SK-N-DZ (cell line): ENCODE results near the gene TTF1.
"Not testable (repeated sequence)": the region's sequence is repeated elsewhere in the genome, so short reads cannot be mapped to it uniquely, and the experiment has no call there.

ENCODE experiments used
- DNase-seq: peaks from one replicate; pipeline ENCODE4 v3.0.0-alpha.2; 2015; ENCODE audit warnings: low spot score

The TTF1 gene

DNA sequence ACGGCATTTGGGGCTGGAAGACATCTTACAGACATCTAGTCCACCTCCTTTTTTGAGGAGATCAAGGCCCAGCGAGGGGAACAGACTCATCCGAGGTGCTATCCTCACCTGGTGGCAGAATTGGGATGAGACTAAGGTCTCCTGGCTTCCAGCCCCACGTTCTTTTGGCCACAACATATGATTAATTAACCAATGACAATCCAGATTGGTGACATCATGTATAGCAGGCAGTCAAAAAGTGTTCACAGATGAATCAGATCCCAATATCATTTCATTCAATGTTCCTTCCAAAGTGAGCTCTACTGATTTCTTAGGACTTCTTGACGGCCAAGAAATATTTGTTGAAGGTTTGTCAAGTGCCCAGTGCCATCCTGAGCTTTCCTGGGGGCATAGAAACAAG lies 7.3 kb upstream of the TTF1 start:
- no peak for DNase-seq

DNA sequence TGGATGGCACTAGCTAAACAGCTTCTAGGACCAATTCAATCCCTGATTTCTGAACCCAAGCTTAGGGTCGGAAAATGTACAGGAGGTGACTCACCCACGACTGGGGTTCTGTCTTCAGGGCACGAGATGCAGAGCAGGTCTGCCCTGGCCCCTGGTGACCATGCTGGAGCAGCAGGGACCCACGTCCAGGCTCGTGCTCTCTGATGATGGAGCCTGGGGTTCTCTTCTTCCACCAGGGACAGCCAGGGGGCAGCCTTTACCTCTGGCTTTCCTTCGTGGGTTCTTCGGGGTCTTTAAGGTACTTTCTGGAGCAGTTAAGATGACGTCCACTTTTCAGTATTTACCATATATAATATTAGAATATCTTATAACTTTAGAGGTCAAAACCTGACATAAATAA lies 5.4 kb upstream of the TTF1 start:
- DNase-seq = peak; percentile 76

DNA sequence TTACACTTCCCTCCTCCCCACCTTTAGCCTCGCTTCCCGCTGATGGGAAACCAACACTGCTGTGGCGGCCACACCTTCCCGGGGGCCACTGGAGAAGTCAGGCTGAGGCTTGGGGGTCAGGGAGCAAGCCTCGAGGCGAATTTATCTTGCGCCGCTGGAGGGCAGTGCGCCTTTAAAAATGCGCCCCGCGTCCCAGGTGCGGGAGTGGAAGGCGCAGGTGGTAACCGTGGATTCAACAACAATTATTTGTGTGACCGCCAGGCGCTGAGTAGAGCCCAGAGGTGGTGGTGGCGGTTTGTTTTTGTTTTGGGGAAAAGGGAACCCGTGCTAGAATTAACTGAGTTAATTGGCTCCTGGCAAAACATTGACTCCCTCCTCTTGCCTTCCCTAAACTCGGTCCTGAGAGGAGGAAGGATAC lies 4.5 kb upstream of the TTF1 start:
- peak; percentile 68 for DNase-seq

DNA sequence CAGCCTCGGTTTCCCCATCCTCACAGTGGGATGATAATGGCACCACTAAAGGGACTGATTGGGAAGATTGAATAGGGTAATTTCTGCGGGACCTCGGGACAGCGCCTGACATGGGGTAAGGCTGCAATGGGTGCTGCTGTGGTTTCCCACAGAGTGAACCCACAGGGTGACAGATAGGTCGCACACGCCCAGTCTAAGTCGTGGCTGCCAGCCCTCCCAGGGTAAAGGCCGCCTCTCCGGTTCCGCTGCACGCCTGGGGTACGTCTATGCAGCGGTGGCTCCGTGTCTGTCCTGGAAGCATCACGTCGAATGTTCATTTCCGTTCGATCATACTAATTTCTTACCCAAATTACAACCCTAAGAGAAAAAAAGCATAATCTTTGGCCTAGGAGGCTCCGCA lies 4.0 kb upstream of the TTF1 start:
- DNase-seq = no peak

DNA sequence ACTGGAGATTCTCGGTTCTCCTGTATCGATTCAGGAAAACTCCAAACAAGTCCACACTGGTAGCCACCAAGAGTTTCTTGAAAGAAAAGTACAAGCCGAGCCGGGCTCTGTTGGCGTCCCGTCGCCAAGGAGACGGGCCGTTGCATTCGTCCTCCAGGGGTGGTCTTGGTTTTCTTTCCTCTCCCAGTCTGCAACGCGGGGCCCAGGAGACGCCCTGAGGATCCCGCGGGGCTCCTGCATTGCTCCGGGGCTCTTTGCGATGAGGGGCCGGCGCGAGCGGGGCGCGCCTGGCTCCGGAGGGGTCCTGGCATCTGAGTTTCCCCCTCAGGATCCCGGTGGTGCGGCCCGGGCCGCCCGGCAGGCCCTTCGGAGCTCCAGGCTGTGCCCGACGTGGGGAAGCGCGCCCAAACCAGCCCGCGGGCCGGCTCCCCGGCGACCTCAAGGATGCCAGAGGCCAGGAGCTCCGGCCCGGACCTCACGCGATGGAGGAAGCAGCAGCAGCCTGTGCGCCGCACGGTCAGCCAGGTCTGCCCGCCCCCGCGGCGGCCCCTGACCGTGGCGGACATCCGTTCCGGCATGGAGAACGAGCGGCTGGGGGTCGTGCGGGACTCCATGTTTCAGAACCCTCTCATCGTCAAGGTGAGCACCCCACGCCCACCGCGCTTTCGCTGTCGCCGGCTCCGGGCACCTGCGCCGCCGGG lies 3.3 kb upstream of the TTF1 start, which contains the start of gene CFAP77:
CFAP77 (plus strand) TSS at position 384 of the 701 bp plus-strand sequence; CDS start at position 445, 61 bp downstream.
- peak; percentile 40 for DNase-seq

DNA sequence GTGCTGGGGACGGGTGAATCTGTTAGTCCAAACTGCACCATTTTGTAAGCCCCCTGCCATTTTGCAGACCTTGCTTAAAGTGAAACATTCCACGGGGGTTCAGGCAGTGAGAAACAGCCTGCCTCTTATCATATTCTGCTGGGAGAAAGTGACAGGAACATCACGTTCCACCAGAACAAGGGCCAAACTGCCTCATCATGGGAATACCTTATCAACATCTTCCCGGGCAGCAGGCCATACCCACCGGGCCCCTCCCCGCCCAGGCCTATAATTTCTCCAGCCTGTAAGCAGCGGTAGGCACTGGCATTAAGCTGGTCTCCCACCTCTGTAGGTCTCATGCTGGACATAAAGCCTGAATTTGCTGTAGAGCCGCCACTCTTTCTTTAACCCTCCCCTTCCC lies 1.9 kb upstream of the TTF1 start:
- no peak for DNase-seq

DNA sequence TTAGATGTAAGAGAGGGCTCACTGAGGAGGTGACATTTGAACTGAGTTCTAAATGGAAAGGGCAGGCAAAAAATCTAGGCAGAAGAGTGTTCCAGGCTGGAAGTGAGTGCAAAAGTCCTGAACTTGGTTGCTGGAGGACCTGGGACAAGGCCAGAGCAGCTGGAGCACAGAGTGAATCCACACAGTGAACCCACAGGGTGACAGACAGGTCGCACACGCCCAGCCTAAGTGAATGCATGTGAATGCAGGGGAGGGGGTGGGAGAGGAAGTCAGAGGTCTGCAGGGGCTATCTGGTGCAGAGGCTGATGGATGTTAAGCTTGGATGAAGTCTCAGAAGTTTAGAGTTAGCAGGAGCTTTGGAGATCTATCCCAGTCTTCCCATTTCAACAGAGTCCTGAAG lies 556 bp upstream of the TTF1 start:
- DNase-seq = no peak

DNA sequence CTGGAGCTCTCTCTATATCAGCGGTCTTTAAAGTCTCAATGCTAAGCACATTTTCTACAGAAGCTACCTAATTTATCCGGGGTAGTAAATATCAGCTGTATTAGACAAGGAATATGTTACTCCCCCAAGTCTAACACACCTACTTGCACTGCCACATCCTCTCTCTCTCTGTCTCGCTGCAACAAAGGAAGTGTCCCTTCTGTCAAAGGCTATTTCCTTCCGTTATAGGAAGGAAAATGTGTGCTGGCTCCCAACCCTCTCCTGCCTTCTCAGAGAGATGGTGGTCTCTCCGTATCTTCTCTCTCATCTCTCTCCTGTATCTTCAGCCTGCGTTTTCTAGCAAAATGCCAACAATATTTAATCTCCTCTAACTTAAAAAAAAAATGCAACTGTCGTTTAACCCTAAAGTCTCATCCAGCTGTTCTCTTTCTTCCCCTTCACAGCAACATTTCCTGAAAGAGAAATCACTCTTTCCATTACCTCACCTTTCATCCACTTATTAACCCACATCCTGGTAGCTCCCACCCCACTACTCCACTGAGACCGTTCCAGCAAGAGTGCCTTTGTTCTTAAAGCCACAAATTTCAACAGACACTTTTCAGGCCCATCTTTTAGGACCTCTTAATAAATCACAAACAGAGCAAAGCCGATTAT lies 2.3 kb downstream of the TTF1 start:
- DNase-seq = no peak

DNA sequence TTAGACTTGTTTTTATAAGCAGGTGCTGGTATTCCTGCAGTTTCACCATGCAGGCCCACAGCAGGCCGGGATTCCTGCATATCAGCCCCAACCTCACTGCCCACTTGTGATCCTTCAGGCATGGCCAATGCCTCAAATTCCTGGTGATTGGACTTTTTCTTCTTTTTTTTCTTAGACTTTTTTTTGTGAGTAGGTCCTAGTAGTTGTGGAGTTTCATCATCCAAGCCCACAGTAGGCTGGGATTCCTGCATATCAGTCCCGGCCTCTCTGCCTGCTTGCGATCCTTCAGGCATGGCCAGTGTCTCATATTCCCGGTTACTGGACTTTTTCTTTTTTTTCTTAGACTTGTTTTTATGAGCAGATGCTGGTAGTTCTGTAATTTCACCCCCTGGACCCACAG lies 4.8 kb downstream of the TTF1 start:
- no peak for DNase-seq

DNA sequence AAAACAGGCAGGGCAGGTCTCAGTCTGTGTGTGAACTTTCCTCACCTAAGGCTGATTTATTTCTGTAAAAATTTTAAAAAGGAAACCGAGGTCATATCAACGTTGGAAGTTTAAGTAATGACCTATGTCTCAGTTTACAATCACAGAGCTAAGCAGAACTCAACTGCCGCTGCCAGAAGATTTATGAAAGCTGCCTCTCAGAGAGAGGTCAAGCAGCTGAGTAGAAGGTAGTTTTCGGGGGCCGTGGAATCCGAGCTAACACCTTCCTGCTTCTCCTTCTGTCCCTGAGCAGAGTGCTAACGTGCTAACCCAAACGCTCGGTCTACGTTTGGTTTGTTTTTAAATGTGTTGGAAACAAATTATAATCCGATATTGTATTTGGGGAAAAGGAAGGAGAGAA lies 11.1 kb downstream of the TTF1 start:
- no peak for DNase-seq

DNA sequence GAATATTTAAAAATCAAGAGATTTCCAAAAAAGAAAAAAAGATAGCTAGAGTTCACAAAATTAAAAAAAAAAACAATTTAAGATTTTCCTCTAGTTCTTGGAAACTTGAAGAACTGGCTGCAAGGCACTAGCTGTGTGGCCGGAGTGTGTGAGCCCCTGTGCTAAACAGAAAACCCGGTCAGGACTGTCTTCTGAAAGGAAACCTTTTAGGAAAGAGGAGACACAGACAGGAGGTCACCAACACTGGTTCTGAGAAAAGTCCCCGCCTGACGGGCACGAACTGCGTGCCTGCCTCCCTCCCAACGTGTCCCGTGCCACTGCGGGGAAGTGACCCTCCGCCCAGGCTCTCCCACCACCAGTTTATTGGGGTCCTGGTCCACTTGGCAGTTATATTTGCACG lies 15.2 kb downstream of the TTF1 start:
- no peak for DNase-seq

DNA sequence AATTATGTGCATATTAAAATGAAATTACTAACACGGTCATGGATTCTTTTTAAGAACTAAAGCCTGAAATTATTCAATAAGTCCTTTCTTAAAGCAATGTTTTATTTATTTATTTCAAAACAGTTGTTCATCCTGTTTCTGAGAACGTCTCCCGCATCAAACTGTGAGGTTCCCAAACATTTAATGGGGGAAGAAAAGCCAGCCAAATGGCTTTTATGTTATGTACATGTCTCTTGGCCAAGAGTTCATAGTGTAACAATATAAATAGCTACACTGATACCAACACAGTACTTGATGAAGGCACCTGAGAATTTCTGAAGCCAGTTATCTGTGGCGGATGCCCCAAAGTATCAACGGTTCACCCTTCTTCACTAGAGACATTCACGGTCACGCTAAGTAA lies 15.7 kb downstream of the TTF1 start:
- DNase-seq = no peak

DNA sequence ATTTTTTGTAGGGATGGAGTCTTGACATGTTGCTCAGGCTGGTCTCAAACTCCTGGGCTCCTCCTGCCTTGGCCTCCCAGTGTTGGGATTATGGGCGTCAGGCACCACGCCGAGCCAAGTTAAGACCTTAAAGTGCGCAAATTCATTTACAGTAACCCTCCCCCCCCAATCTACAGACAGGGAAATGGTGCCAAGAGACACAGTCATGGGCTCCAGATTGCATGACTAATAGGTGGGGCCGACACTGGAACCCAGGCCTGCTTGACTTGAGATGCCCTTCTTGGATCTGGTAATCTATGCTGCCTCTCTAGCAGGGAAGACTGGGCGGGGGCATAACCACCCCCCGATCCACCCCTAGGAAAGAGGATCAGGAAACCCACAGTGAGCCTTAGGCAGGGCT lies 19.5 kb downstream of the TTF1 start:
- DNase-seq = no peak

DNA sequence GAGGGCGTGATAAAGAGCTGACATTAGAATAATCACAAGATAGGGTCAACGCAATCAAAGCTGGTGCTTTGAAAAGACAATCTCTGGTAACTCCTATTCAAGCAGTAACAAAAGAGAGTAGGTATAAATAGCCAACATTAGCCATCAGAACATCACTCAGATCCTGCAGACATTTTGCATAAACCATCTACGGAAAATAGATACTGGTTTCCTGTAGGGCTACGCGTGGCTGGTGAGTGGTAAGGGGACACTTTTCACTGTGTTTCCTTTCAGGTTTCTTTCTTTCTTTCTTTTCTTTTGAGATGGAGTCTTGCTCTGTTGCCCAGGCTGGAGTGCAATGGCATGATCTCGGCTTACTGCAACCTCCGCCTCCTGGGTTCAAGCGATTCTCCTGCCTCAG lies 22.3 kb downstream of the TTF1 start:
- no peak for DNase-seq

DNA sequence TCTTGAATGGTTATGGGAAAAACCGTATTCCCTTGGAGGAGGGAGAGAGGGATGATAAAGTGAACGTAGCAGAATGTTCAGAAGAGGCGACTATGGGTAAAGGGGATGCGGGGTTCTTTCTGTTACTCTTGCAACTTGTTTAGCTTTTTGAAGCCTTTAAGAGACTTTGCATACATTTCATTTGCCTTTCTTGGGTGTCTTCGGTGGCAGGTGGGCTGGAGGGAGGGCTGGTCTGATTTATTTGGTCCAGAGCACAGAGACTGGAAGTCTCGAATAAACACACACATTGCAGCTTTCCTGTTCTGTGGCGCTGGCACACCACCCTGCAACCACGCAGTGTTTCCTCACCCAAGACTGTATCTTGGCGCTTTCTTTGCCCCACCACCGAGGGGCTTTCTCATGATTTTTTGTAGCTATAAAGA lies 23.2 kb downstream of the TTF1 start:
- no peak for DNase-seq

DNA sequence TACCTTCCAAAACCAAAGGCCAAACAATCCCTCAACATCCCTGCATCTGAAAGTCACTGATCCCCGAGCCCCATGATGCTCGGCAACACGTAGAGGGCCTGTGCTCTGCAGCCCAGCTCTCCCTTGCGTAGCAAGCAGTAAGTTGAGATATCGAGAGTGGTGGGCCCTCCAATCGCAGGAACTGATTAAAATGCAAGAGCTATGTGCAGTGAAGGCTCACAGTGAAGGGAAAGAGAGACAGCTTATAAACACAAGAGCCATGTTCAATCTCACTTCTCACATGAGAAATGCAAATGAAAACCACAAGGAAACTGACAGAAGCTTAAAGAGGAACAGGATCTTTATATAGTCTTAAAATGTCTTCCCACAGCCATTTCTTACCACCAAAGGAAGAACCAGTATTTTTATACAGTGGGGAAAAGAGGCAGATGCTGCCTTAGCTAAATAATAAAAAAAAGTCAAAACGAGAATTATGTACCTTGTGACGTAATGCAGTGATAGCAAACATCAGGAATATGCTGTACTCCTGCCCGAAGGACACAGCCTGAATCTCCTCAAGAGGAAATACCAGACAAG lies 24.6 kb downstream of the TTF1 start:
- no peak for DNase-seq

DNA sequence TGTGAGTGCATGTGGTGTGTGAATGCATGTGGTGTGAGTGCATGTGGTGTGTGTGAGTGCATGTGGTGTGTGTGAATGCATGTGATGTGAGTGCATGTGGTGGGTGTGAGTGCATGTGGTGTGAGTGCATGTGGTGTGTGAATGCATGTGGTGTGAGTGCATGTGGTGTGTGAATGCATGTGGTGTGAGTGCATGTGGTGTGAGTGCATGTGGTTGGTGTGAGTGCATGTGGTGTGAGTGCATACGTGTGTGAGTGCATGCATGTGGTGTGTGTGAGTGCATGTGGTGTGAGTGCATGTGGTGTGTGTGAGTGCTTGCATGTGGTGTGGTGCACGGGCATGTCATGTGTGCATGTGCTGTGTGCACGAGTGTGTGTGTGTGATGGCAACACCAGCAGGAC lies 28.2 kb downstream of the TTF1 start:
- not testable (repeated sequence) for DNase-seq

DNA sequence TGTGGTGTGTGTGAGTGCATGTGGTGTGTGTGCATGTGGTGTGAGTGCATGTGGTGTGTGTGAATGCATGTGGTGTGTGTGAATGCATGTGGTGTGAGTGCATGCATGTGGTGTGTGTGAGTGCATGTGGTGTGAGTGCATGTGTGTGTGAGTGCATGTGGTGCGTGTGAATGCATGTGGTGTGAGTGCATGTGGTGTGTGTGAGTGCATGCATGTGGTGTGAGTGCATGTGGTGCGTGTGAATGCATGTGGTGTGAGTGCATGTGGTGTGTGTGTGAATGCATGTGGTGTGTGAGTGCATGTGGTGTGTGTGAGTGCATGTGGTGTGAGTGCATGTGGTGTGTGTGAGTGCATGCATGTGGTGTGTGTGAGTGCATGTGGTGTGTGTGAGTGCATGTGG lies 28.9 kb downstream of the TTF1 start:
- DNase-seq = not testable (repeated sequence)

DNA sequence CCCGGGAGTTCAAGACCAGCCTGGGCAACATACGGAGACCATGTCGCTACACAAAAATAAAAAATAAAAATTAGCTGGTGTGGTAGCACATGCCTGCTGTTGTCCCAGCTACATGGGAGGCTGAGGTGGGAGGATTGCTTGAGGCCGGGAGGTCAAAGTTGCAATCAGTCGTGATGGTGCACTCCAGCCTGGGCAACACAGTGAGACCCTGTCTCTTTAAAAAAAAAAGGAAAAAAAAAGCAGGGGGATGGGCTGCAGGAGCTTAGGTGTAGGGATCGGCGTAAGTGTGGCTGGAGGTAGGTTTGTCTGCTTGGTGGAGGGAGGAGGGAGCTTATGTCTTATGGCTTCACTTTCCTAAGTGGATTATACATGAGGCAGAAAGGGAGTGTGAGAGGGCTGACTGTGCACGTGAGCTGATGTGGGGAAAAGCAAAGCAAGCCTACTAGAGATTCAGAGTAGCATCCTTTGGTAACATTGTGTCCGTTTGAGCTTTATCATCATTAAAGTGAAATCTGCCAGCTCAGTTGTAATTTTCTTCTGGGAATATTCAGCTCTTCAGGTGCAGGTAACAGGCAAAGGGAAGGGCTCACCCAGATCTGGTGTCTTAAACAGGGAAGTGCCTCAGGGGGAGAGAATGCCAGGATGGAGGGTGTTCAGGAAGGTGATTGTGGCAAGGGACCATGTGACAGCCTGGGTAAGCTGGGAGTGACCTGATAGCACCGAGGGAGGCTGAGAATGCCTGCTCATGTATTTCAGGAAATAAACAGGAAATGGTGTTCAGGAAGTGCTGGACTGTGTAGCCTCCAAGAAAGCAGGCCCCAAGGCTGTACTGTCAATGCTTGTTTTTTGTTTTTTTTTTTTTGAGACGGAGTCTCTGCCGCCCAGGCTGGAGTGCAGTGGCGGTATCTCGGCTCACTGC lies 34.2 kb downstream of the TTF1 start:
- DNase-seq = no peak

DNA sequence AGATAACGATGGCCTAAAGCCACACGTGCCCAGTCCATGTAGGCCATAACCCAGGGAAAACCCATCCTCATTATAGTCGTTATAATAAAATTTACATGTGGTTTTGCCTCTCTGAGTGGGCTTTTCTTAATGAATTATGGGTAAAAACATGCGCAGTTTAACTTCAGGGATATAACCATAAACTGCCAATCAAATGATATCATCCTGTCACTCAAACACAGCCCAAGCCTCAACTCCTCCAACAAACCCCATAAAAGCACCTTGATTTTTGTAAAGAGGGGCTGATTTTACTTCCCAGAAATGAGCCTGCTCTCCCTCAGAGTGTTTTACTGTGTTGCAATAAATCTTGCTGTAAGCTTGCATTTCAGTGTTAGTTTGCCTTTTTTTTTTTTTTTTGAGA lies 36.0 kb downstream of the TTF1 start:
- no peak for DNase-seq

DNA sequence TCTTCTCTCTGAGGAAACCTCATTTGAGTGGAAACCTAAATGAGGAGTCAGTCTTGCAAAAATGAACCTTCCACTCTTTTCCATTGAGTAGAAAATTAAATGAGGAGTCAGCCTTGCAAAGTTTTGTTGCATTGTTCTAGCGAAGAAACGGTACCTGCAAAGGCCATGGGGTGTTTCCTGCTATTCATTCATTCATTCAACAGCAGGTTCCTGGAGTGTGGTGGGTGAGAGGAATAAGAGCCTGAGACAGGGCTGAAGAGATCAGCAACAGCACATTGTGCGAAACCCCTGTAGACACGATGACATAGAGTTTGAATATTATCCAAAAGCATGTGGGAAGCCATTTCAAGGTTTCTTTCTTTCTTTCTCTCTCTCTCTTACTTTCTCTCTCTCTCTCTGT lies 37.2 kb downstream of the TTF1 start:
- DNase-seq = no peak
